PFSK-1 (cell line): ENCODE results near the gene FBN1.

Experiments
- POLR2AphosphoS5 ChIP-seq: IDR thresholded peaks from 2 replicates; pipeline ENCODE4 v1.6.1; 2012; ENCODE audit warnings: low read depth, mild to moderate bottlenecking, control low read depth, low read length, moderate library complexity
- TAF1 ChIP-seq: IDR thresholded peaks from 2 replicates; pipeline ENCODE4 v1.6.1; 2012; ENCODE audit warnings: low read length, control low read depth, borderline replicate concordance; ENCODE audit not compliant: insufficient read depth
- TF ChIP-seq, protein P1 (sequence below), 2 experiments: IDR thresholded peaks; 2 replicates each; pipeline versions ENCODE4 v1.6.1 to v1.8.0; 2011 to 2012; ENCODE audit warnings: low read depth in 2 of 2, low read length in 2 of 2, control low read depth in 1 of 2, inconsistent platforms in 1 of 2, mild to moderate bottlenecking in 1 of 2, moderate library complexity in 1 of 2; ENCODE audit not compliant: insufficient read depth in 1 of 2

DNA sequence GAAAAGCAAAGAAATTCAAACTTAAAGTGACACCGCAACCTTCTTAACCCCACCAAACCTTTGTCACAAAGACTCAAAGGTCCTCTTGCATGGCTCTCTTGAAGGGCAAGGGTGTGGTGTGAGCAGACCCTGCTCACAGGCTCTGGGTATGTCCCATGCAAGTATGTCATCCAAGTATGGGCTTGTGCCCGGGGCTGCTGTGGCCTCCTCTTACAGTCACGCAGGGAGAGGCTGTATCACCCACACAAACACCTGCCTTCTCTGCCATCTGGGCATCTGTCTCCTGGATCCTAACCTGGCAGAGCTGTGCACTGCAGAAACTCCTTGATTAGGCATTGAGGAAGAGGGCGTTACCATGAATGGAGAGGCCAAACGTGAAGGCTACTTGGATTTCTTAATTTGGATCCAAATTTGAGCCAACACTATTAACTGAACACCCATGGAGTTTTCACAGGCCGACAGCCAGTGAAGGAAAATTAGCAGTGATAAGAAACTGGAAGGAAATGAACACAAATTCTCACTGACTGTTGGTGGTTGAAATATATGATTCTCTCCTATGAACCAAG is 167.6 kb downstream of the FBN1 start:
- TF ChIP-seq, protein P1, sequence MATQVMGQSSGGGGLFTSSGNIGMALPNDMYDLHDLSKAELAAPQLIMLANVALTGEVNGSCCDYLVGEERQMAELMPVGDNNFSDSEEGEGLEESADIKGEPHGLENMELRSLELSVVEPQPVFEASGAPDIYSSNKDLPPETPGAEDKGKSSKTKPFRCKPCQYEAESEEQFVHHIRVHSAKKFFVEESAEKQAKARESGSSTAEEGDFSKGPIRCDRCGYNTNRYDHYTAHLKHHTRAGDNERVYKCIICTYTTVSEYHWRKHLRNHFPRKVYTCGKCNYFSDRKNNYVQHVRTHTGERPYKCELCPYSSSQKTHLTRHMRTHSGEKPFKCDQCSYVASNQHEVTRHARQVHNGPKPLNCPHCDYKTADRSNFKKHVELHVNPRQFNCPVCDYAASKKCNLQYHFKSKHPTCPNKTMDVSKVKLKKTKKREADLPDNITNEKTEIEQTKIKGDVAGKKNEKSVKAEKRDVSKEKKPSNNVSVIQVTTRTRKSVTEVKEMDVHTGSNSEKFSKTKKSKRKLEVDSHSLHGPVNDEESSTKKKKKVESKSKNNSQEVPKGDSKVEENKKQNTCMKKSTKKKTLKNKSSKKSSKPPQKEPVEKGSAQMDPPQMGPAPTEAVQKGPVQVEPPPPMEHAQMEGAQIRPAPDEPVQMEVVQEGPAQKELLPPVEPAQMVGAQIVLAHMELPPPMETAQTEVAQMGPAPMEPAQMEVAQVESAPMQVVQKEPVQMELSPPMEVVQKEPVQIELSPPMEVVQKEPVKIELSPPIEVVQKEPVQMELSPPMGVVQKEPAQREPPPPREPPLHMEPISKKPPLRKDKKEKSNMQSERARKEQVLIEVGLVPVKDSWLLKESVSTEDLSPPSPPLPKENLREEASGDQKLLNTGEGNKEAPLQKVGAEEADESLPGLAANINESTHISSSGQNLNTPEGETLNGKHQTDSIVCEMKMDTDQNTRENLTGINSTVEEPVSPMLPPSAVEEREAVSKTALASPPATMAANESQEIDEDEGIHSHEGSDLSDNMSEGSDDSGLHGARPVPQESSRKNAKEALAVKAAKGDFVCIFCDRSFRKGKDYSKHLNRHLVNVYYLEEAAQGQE (IDR thresholded peaks at IDR 0.05; ENCODE audit: insufficient read depth in 1 of 2, low read depth in 2 of 2, low read length in 2 of 2): no peak
- TF ChIP-seq POLR2AphosphoS5: no peak
- TF ChIP-seq TAF1: no peak
